ENCODE data around the gene LIPI.

GRCh38 chr21:14115646-14116045, 95.1 kb downstream of the LIPI start:
- TF ChIP-seq, protein P1, sequence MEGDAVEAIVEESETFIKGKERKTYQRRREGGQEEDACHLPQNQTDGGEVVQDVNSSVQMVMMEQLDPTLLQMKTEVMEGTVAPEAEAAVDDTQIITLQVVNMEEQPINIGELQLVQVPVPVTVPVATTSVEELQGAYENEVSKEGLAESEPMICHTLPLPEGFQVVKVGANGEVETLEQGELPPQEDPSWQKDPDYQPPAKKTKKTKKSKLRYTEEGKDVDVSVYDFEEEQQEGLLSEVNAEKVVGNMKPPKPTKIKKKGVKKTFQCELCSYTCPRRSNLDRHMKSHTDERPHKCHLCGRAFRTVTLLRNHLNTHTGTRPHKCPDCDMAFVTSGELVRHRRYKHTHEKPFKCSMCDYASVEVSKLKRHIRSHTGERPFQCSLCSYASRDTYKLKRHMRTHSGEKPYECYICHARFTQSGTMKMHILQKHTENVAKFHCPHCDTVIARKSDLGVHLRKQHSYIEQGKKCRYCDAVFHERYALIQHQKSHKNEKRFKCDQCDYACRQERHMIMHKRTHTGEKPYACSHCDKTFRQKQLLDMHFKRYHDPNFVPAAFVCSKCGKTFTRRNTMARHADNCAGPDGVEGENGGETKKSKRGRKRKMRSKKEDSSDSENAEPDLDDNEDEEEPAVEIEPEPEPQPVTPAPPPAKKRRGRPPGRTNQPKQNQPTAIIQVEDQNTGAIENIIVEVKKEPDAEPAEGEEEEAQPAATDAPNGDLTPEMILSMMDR (IDR thresholded peaks at IDR 0.05; ENCODE audit: low read length) = no peak
- TF ChIP-seq EZH2 (IDR thresholded peaks at IDR 0.05; ENCODE audit: borderline replicate concordance, low read length) = no peak

Measured in OCI-LY1 (cell line).